Cardiac fibroblast (primary cell): ENCODE measurements around the gene ST7.
"Not testable (repeated sequence)": the region's sequence is repeated elsewhere in the genome, so short reads cannot be mapped to it uniquely, and the experiment has no call there.

ENCODE experiments used
- DNase-seq, 2 donors: peaks; one replicate each; pipeline versions ENCODE4 v3.0.0 to v3.0.0-alpha.2; 2010; ENCODE audit warnings: low read depth in 2 of 2
- H3K4me3 ChIP-seq, 2 donors: replicated peaks in 1 of 2; 1 replicate in 1 of 2; 2 replicates in 1 of 2; pipeline ENCODE4 v1.5.1; 2011; ENCODE audit warnings: low read depth in 2 of 2, low read length in 2 of 2, mild to moderate bottlenecking in 2 of 2, moderate library complexity in 1 of 2
- TF ChIP-seq, protein P1 (sequence below): IDR thresholded peaks from one replicate; pipeline ENCODE4 v1.5.1; 2011; ENCODE audit warnings: low read depth, mild to moderate bottlenecking, low read length, inconsistent platforms

The ST7 gene

DNA sequence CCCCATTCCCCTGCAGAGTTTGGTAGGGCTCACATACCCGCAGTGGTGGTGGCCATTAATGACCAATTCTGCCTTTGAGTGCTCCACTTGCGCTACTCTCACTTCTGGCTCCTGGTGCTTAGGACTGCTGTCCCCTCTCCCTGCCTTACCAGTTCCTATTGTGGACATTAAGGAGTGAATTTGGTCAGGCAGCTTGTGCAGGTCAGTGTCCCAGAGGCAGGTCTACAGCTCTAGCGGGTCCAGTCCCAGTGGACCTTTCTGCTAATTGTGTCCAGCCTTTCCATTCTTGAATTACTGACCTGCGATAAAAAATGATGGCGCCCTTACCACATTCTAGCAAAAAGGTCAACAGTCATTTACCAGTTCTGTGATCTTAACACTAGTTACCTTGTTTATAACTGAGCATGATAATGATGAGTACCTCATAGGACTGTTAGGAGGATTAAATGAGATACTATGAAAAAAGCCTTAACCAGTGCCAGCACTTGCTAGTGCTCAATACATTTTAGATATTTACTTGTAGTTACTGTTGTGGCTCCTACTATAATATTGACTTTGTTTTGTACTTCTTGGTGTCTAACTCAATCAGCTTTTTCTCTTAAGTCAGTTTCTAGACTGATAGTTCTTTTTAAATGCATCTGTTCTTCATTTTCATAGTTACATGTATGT is 14.1 kb downstream of the ST7 start:
- H3K4me3 ChIP-seq = no peak overlapping the region
- TF ChIP-seq, protein P1, sequence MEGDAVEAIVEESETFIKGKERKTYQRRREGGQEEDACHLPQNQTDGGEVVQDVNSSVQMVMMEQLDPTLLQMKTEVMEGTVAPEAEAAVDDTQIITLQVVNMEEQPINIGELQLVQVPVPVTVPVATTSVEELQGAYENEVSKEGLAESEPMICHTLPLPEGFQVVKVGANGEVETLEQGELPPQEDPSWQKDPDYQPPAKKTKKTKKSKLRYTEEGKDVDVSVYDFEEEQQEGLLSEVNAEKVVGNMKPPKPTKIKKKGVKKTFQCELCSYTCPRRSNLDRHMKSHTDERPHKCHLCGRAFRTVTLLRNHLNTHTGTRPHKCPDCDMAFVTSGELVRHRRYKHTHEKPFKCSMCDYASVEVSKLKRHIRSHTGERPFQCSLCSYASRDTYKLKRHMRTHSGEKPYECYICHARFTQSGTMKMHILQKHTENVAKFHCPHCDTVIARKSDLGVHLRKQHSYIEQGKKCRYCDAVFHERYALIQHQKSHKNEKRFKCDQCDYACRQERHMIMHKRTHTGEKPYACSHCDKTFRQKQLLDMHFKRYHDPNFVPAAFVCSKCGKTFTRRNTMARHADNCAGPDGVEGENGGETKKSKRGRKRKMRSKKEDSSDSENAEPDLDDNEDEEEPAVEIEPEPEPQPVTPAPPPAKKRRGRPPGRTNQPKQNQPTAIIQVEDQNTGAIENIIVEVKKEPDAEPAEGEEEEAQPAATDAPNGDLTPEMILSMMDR = no peak
- DNase-seq = no peak

DNA sequence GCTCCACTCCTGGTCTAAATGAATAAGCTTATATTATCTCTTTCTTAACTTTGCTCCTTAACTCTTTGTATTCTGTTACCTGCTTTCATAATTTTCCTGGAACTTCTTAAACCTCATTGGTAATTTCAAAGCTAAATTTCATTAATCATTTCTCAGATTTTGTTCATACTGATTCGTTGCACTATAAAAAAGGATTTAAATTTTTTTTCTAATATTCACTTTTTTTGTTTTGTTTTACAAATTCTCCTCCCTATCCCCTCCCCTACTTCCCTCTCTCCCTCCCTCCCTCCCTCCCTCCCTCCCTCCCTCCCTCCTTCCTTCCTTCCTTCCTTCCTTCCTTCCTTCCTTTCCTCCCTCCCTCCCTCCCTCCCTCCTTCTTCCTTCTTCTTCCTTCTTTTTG is 14.7 kb downstream of the ST7 start:
- no peak overlapping the region for H3K4me3 ChIP-seq
- no peak for DNase-seq
- TF ChIP-seq, protein P1 = no peak

DNA sequence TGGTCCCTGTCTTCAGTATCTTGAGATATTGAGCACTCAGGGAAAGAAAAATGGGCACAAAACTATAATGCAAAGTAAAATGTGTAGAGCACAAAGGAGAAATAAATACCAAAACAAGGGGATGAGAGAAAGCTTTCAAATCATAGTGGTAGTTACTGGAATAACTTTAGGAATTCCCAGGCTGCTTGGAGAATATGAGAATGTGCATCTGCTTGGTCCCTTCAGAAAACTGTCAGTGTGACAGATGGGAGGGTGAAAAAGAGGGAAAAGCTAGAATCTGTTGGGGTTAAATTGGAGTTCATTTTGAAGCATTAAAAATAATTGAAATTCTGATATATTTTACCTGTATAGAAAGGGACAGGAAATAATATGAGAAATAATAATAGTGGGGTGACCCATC is 15.3 kb downstream of the ST7 start:
- DNase-seq = no peak
- TF ChIP-seq, protein P1 = no peak
- no peak overlapping the region for H3K4me3 ChIP-seq

DNA sequence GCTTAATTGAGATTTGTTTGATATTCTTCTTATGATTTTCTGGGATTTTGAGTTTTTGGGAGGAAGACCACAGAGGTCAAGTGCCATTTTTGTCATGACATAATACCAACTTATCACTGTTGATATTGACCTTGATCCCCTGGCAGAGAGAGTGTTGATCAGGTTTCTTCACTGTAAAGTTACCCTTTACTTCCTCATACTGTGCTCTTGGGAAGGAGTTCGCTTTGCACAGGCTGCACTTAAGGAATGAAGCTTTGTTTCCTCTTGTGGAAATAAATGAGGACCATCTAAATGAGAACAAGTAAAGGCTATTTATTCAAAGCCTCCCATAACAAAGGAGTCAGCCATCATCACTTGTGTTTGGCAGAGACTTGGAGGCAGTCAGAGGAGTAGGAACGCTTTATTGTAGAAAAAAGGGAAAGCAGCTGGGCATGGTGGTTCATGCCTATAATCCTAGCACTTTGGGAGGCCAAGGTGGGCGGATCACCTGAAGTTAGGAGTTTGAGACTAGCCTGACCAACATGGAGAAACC is 16.1 kb downstream of the ST7 start:
- H3K4me3 ChIP-seq = no peak overlapping the region
- DNase-seq = no peak
- TF ChIP-seq, protein P1 = no peak

DNA sequence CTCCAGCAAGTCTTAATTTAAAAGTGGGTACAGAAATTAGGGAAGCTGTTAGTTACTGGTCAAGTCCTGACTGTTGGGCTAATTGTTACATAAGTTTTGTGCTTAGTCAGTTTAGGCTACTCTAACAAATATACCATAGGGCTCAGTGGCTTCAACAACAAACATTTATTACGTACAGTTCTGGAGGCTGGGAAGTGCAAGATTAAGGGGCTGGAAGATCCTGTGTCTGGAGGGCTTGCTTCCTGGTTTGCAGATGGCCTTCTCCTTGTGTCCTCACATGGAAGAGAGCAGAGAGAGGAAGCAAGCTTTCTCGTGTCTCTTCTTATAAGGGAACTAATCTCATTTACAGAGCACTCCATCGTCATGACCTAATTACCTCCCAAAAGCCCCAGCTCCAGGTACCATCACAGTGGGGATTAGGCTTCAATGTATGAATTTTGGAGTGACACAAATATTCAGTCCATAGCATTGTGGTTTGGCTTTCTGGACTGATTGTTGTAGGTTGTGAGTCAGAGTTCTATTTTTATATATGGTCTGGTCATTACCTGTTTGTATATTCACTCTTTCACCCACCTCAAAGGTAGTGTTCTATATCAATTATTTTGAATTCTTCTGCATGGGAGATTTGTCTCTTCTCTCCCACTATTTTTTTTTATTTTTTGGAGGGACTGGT is 17.1 kb downstream of the ST7 start:
- DNase-seq = no peak
- TF ChIP-seq, protein P1 = no peak
- H3K4me3 ChIP-seq = no peak overlapping the region

DNA sequence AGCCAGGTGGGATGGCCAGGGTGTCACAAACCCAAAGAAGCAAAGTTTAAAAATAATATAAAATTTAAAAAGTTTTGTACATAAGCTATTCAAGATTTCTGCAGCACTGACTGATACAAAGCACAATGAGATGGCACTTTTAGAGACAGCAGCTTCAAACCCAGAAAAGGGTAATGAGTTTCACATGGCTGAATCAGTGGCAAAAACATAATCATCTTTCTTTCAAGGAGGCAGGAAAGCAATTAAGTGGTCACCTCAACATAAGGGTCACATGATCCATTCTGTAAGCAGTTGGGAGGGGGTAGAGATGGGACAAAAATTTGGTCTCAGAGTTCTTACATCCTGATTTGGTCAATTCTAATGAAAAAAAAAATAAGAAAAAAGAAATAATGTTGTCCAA is 17.9 kb downstream of the ST7 start:
- DNase-seq, H3K4me3 ChIP-seq: not testable (repeated sequence)

DNA sequence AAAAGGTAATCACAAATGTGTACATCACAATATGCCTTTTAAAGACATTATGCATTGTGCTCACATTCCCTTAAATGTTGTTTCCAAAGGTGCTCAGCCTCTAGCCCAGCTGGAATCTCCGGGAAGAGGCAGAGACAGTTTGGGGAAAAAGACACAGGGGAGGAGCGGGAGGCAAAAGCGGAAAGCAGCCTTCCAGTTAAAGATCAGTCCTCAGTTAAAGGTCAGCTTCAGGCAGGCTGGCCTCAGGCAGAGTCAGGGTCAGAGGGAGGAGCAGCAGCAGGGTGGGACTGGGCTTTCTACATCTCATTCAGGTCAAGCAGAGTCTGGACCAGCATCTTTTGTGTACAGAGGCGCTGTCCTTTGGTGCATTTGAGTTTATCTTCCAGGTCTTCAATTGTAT is 18.6 kb downstream of the ST7 start:
- H3K4me3 ChIP-seq = no peak overlapping the region
- TF ChIP-seq, protein P1 = no peak
- no peak for DNase-seq

DNA sequence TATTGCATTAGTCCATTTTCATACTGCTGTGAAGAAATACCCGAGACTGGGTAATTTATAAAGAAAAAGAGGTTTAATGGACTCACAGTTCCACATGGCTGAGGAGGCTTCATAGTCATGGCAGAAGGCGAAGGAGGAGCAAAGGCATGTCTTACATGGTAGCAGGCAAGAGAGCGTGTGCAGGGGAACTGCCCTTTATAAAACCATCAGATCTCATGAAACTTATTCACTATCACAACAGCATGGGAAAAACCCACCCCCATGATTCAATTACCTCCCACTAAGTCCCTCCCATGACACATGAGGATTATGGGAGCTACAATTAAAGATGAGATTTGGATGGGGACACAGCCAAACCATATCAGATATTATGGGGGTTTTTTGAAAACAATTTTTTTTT is 21.7 kb downstream of the ST7 start:
- DNase-seq, H3K4me3 ChIP-seq: not testable (repeated sequence)
